ENCODE results near the gene GMCL2. TPM values are rescaled to one million over a fixed set of nuclear protein-coding genes. Genes with fewer than 3 reads are reported as not detected.
"Not testable (repeated sequence)": the region's sequence is repeated elsewhere in the genome, so short reads cannot be mapped to it uniquely, and the experiment has no call there.

GMCL2 gene
- total and polyA plus RNA-seq, 2 donors from 2014 or later: not detected

- Histone ChIP-seq H3K27me3 (ENCODE audit: control insufficient read depth, insufficient read depth, low read length) (no peaks in the 10 kb centered on the region), H3K9ac (ENCODE audit: low read length in 3 of 3) (peak overlapping the region in 1 of 3 donors; percentile 66), H3K4me1 (ENCODE audit: control insufficient read depth in 2 of 3, insufficient read depth in 2 of 3, low read depth in 1 of 3, low read length in 3 of 3) (peaks cover 0 to 24% (median 12%) of the 10 kb centered on the region in 3 donors), H3K27ac (ENCODE audit: low read depth in 2 of 2, low read length in 2 of 2) (no peak overlapping the region), H3K9me3 (ENCODE audit: control insufficient read depth in 2 of 3, insufficient read depth in 1 of 3, low read length in 3 of 3) (no peaks in the 10 kb centered on the region), H3K4me3 (ENCODE audit: low read length in 3 of 3) (peak overlapping the region in 2 of 3 donors; percentile 79 to 82), H3K36me3 (ENCODE audit: control insufficient read depth in 2 of 3, insufficient read depth in 3 of 3, low read length in 3 of 3) (peaks cover 8 to 28% (median 11%) of the 10 kb centered on the region in 3 donors)
- intact Hi-C loops (cut with DNase I): no loop called here
- no peak for TF ChIP-seq CTCF (IDR thresholded peaks at IDR 0.05; ENCODE audit: borderline replicate concordance, extremely low read depth, insufficient read depth)
- FAIRE-seq: no peak
- peak in 1 of 5 donors; percentile 66 for DNase-seq
Observed at GRCh38 chr5:178230879-178231538, 43.8 kb upstream of the GMCL2 start.

- Histone ChIP-seq H3K9ac (ENCODE audit: low read length in 3 of 3) (no peak overlapping the region), H3K4me3 (ENCODE audit: low read length in 3 of 3) (no peak overlapping the region), H3K36me3 (ENCODE audit: control insufficient read depth in 2 of 3, insufficient read depth in 3 of 3, low read length in 3 of 3) (peaks cover 8 to 28% (median 13%) of the 10 kb centered on the region in 3 donors), H3K27me3 (ENCODE audit: control insufficient read depth, insufficient read depth, low read length) (no peaks in the 10 kb centered on the region), H3K27ac (ENCODE audit: low read depth in 2 of 2, low read length in 2 of 2) (no peak overlapping the region), H3K4me1 (ENCODE audit: control insufficient read depth in 2 of 3, insufficient read depth in 2 of 3, low read depth in 1 of 3, low read length in 3 of 3) (peaks cover 0 to 19% (median 12%) of the 10 kb centered on the region in 3 donors), H3K9me3 (ENCODE audit: control insufficient read depth in 2 of 3, insufficient read depth in 1 of 3, low read length in 3 of 3) (no peaks in the 10 kb centered on the region)
- intact Hi-C loops (cut with DNase I): no loop called here
- peak in 1 of 5 donors; percentile 40 for DNase-seq
- no peak for TF ChIP-seq CTCF (IDR thresholded peaks at IDR 0.05; ENCODE audit: borderline replicate concordance, extremely low read depth, insufficient read depth)
- no peak for FAIRE-seq
Observed at GRCh38 chr5:178229861-178230260, 42.7 kb upstream of the GMCL2 start.

GRCh38 chr5:178229111-178229510, 41.9 kb upstream of the GMCL2 start:
- intact Hi-C loops (cut with DNase I): not testable (repeated sequence)

GRCh38 chr5:178228609-178229008, 41.4 kb upstream of the GMCL2 start:
- no peak overlapping the region for H3K9ac ChIP-seq (ENCODE audit: low read length in 3 of 3)
- intact Hi-C loops (cut with DNase I): no loop called here

More at GRCh38 chr5:178229111-178229510, 41.9 kb upstream of the GMCL2 start:
- H3K9ac ChIP-seq (ENCODE audit: low read length in 3 of 3); FAIRE-seq; H3K9me3 ChIP-seq (ENCODE audit: control insufficient read depth in 2 of 3, insufficient read depth in 1 of 3, low read length in 3 of 3); H3K27ac ChIP-seq (ENCODE audit: low read depth in 2 of 2, low read length in 2 of 2); H3K27me3 ChIP-seq (ENCODE audit: control insufficient read depth, insufficient read depth, low read length); H3K4me3 ChIP-seq (ENCODE audit: low read length in 3 of 3): not testable (repeated sequence)
- peaks cover 0 to 18% (median 12%) of the 10 kb centered on the region in 3 donors for H3K4me1 ChIP-seq (ENCODE audit: control insufficient read depth in 2 of 3, insufficient read depth in 2 of 3, low read depth in 1 of 3, low read length in 3 of 3)
- DNase-seq: peak in 1 of 5 donors; percentile 59
- peaks cover 8 to 28% (median 13%) of the 10 kb centered on the region in 3 donors for H3K36me3 ChIP-seq (ENCODE audit: control insufficient read depth in 2 of 3, insufficient read depth in 3 of 3, low read length in 3 of 3)

More at GRCh38 chr5:178228609-178229008, 41.4 kb upstream of the GMCL2 start:
- Histone ChIP-seq H3K4me3 (ENCODE audit: low read length in 3 of 3) (no peak overlapping the region), H3K27me3 (ENCODE audit: control insufficient read depth, insufficient read depth, low read length) (no peaks in the 10 kb centered on the region), H3K36me3 (ENCODE audit: control insufficient read depth in 2 of 3, insufficient read depth in 3 of 3, low read length in 3 of 3) (peaks cover 8 to 28% (median 13%) of the 10 kb centered on the region in 3 donors), H3K4me1 (ENCODE audit: control insufficient read depth in 2 of 3, insufficient read depth in 2 of 3, low read depth in 1 of 3, low read length in 3 of 3) (peaks cover 0 to 21% (median 12%) of the 10 kb centered on the region in 3 donors), H3K27ac (ENCODE audit: low read depth in 2 of 2, low read length in 2 of 2) (no peak overlapping the region), H3K9me3 (ENCODE audit: control insufficient read depth in 2 of 3, insufficient read depth in 1 of 3, low read length in 3 of 3) (no peaks in the 10 kb centered on the region)
- TF ChIP-seq CTCF (IDR thresholded peaks at IDR 0.05; ENCODE audit: borderline replicate concordance, extremely low read depth, insufficient read depth): no peak
- DNase-seq (peak in 1 of 5 donors; percentile 12), FAIRE-seq (no peak)
